Spleen (tissue), 7 donors: ENCODE results near the gene NOXA1.

Experiments used
- CTCF ChIP-seq, 11 experiments: fragments of 200-600 bp in 7 of 11; fragments of 450-650 bp in 4 of 11; sonication (generic) in 4 of 11; IDR thresholded peaks in 8 of 11; conservative IDR thresholded peaks in 3 of 11; 1 replicate in 7 of 11; 2 replicates in 4 of 11; pipeline versions ENCODE4 v1.4.0 to v1.8.0; 2016 to 2021; ENCODE audit warnings: antibody characterized with exemption in 11 of 11, inconsistent platforms in 4 of 11, mild to moderate bottlenecking in 1 of 11
- POLR2A ChIP-seq, 3 donors: fragments of 450-650 bp; IDR thresholded peaks; one replicate each; pipeline ENCODE4 v1.5.1; 2017; ENCODE audit warnings: antibody characterized with exemption in 3 of 3, mild to moderate bottlenecking in 1 of 3
- POLR2AphosphoS5 ChIP-seq, 3 donors: sonication (generic); formaldehyde crosslinking; IDR thresholded peaks; one replicate each; pipeline ENCODE4 v1.5.1; 2017; ENCODE audit warnings: antibody characterized with exemption in 3 of 3
- donor health status: DM: no; HTN: no; CAD: no; lungs with moderate emphysema.
- donor health status: DM: no; HTN: no; CAD: no.
- donor health status: DM: no; HTN: no; CAD: no.

DNA sequence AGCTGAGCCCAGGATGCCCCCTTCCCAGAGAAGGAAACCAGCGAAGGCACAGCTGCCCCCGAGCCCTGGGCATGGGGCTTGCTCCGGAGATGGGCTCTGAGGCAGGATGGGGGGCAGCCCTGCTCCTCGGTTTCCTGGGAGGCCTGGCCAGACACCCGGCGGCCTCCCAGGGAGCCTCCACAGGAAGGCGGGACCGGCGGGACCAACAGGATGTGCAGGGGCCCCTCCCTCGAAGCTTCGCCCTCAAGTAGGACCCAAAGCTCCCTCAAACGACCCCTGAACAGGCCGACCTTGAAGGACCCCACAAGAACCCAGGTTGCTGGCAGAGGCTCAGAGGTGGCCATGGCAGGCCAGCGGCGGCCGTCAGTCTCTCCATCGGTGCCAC is 11.9 kb upstream of the NOXA1 start:
- no peak for TF ChIP-seq CTCF (IDR thresholded peaks at IDR 0.05 in 8 of 11, conservative IDR thresholded peaks at IDR 0.05 in 3 of 11)
- no peak for TF ChIP-seq POLR2AphosphoS5 (IDR thresholded peaks at IDR 0.05)
- no peak for TF ChIP-seq POLR2A (IDR thresholded peaks at IDR 0.05)
